Liver (tissue), 3 donors: Measurements from ENCODE around the gene ACTR8.

Experiments
- RAD21 ChIP-seq, 2 donors: IDR thresholded peaks; 2 replicates each; pipeline ENCODE4 v1.6.1; 2016; ENCODE audit warnings: antibody characterized with exemption in 2 of 2, mild to moderate bottlenecking in 2 of 2
- YY1 ChIP-seq: IDR thresholded peaks from 2 replicates; pipeline ENCODE4 v1.6.1; 2016; ENCODE audit warnings: antibody characterized with exemption, mild to moderate bottlenecking
- TF ChIP-seq, protein P1 (sequence below): fragments of 150-350 bp; IDR thresholded peaks from 2 replicates; pipeline ENCODE4 v1.5.1; 2017; ENCODE audit warnings: improper control_type of control experiment, low read depth, low read length; ENCODE audit not compliant: missing input control
- TF ChIP-seq, protein P2 (sequence below): IDR thresholded peaks from 2 replicates; pipeline ENCODE4 v1.6.1; 2016; ENCODE audit warnings: antibody characterized with exemption
- donor health status: healthy.
- donor health status: healthy.

DNA sequence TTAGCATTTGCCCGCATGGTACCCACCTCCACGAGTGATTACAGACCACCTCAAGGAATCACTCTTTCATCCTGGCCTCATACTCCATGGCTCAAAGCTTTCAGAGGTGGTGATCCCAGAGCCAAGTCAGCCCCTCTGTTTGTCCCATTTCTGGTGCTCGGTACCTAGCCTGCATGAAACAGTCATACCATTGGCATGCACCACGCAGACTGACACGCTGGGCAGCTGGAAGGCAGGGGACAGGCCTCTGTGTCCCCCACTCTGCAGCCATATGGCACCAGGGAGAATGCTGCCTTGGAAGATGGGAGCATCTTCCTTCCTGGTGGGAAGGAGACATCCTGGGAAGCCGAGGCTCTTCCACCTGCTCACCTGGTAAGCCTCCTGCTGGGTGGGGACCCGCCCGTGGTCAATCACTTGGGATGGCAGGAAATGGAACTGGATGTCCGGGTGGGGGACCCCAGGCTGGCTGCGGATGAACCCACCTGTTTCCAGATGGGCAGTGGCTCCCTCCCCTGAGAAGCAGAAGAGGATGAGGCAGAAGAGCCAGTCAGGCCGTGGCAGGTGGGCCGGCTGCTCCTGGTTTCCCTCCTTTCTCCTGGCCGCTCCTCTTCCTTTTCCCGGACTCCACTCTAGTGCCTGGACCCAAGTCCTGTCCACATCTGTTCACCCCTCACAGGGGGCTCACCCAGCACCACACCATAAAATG, 62.6 kb downstream of the ACTR8 start:
- TF ChIP-seq, protein P1, sequence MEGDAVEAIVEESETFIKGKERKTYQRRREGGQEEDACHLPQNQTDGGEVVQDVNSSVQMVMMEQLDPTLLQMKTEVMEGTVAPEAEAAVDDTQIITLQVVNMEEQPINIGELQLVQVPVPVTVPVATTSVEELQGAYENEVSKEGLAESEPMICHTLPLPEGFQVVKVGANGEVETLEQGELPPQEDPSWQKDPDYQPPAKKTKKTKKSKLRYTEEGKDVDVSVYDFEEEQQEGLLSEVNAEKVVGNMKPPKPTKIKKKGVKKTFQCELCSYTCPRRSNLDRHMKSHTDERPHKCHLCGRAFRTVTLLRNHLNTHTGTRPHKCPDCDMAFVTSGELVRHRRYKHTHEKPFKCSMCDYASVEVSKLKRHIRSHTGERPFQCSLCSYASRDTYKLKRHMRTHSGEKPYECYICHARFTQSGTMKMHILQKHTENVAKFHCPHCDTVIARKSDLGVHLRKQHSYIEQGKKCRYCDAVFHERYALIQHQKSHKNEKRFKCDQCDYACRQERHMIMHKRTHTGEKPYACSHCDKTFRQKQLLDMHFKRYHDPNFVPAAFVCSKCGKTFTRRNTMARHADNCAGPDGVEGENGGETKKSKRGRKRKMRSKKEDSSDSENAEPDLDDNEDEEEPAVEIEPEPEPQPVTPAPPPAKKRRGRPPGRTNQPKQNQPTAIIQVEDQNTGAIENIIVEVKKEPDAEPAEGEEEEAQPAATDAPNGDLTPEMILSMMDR: no peak
- TF ChIP-seq RAD21 (IDR thresholded peaks at IDR 0.05) (no peak), YY1 (no peak)
- TF ChIP-seq, protein P2, sequence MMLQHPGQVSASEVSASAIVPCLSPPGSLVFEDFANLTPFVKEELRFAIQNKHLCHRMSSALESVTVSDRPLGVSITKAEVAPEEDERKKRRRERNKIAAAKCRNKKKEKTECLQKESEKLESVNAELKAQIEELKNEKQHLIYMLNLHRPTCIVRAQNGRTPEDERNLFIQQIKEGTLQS: no peak
